Measurements from ENCODE around the gene PHF3. TPM values are rescaled to one million over a fixed set of nuclear protein-coding genes. Genes with fewer than 3 reads are reported as not detected.
"Not testable (repeated sequence)": the region's sequence is repeated elsewhere in the genome, so short reads cannot be mapped to it uniquely, and the experiment has no call there.

PHF3 gene
- total RNA-seq, 1 donor from 2014 or later = 37.7 TPM

DNA sequence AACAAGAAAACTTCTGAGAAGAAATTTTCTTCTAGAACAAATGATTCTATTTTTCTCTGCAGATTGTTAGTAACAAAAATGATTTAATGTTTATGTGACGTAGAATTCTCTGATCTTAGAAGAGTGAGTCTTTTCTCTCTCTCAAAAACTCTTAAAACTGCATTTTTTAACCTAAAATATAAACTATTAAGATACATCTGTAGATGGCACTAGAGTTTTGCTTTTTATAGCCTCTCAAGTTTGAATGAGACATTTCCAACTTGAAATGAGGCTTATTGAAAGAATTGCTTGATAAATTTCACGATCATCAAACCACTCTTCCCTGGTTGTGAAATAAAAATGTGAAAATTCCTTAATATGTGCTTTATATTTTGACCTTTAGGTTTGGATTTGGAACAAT is 53.8 kb downstream of the PHF3 start:
- DNase-seq (no peak), ATAC-seq (no peak)
- intact Hi-C loops (cut with micrococcal nuclease) = no loop called here

DNA sequence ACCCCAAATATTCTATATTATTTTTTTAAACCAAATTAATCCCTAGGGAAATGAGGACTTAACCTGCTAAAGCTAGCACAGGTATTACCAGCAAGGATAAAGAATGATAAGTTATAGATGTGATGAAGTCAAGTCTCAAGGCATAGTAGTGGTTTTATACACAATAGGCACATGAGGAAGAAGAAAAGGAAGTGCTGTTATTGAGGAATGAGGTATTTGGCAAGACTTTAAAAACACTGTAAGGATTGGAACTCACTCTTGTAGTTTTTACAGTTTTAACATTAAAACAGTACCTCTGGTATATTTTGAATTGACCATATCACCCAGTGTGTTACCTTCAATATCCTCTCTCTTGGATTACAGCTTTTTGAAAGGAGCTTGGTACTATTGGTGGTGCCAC is 54.6 kb downstream of the PHF3 start:
- no peak for DNase-seq
- ATAC-seq = no peak
- intact Hi-C loops (cut with micrococcal nuclease) = no loop called here

DNA sequence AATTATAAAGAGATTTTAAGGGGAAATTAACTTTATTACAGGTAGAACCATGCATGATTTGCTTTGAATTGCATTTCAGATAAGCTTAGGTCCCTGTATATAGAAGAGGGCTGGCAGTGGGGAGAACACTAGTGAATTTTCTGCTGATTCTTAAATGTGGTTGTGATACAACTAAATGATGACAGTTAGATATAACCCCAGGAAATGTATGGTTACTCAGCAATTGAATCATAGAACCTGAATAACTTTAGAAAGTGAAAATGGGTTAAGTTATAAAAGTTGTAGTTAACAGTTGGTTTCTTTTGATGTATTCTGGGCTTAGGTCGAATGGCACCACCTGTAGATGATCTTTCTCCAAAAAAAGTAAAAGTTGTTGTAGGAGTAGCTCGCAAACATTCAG is 70.1 kb downstream of the PHF3 start:
- DNase-seq (no peak), ATAC-seq (no peak)
- intact Hi-C loops (cut with micrococcal nuclease) = no loop called here

DNA sequence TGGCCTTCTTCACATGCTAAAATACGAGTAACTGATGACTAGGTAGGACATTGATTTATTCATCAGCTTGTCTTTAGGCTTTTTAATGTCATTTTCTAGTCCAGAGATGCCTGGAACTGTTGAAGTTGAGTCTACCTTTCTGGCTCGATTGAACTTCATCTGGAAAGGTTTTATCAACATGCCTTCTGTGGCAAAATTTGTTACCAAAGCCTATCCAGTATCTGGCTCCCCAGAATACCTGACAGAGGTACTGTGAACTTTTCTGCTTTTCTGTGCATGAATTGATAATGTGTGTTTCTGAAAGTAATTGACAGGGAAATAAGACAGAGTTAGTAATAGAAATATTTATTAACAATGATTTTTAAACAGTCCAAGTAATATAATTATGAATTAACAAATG is 71.0 kb downstream of the PHF3 start:
- DNase-seq = no peak
- intact Hi-C loops (cut with micrococcal nuclease) = no loop called here
- ATAC-seq = no peak

DNA sequence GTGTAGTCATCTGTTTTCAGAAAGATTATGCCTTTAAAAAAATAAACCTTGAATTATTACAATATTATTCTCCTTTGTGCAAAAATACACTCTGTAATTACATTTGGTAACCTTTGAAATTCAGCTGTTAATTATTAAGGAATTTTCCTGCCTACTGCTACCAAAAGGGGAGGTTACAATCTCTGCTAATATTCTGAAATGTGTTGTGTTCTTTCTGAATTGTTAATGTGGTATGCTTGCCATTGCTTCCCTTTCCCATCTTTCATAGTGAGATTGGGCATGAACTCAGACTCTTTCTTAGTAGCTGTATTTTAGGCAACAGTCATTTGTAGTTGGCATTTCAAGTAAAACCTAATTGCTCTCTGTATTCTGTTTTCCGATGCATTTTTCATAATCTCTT is 73.0 kb downstream of the PHF3 start:
- DNase-seq (no peak), ATAC-seq (no peak)
- intact Hi-C loops (cut with micrococcal nuclease) = no loop called here

DNA sequence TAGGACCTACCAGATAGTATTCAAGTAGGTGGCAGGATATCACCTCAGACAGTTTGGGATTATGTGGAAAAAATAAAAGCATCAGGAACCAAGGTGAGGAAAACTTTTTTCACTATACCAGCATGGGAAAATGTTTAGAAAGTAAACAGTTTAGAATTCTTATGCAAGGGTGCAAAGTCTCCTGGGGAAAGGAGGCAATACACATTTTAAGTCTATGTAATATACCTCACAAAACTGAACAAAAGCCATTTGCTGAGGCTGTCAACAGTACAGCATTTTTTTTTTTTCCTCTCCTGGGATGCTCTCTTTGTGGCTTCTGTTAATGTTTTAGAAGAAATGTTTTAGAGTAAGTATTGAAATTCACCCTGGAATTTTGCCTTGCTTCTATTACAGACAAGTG is 73.5 kb downstream of the PHF3 start:
- ATAC-seq (no peak), DNase-seq (no peak)
- intact Hi-C loops (cut with micrococcal nuclease) = no loop called here

DNA sequence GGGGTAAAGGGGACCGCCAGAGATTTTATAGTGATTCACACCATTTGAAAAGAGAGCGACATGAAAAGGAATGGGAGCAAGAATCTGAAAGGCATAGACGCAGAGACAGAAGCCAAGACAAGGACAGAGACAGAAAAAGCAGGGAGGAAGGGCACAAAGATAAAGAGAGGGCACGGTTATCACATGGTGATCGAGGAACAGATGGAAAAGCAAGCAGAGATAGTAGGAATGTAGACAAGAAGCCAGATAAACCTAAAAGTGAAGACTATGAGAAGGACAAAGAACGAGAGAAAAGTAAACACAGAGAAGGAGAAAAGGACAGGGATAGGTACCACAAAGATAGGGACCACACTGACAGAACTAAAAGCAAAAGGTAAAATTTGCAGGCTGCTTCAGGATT is 77.7 kb downstream of the PHF3 start:
- intact Hi-C loops (cut with micrococcal nuclease) = no loop called here
- ATAC-seq = no peak
- no peak for DNase-seq

DNA sequence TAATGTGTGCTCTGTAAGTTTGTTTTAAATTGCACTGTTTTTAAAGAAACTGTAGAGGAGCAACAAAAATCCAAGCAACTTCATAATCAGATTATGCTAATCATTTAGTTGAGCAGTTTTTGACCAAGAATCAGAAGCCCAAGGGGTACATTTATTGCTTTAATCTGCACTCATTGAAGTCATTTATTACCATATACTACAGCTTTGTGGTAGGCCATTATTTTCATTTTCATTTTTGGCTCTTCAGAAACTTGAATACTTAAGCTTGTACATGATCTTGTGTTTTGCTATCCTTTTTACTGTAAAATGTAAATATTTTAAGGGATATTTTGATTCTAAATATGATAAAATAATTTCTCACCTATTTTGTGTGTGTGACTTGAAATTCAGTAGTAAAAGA is 78.5 kb downstream of the PHF3 start:
- ATAC-seq (no peak), DNase-seq (no peak)
- intact Hi-C loops (cut with micrococcal nuclease) = no loop called here

DNA sequence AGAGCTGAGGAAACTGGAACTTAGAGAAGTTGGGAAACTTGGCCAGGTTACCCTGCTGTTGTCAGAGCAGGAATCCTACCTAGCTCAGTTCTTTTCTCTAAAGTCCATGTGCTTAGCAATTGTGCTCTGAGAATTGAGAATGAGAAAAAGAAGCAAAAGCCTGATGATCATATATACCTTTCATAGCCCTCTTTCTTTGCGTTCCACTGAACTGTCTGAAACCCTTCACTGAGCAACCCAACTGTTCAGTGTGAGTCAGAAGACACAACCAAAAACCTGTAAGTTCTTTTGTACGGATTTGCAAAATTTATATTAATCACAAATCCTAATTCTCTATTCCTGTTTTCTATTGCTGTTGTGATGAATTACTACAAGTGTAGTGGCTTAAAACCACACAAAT is 80.6 kb downstream of the PHF3 start:
- intact Hi-C loops (cut with micrococcal nuclease) = no loop called here
- ATAC-seq (no peak), DNase-seq (no peak)

DNA sequence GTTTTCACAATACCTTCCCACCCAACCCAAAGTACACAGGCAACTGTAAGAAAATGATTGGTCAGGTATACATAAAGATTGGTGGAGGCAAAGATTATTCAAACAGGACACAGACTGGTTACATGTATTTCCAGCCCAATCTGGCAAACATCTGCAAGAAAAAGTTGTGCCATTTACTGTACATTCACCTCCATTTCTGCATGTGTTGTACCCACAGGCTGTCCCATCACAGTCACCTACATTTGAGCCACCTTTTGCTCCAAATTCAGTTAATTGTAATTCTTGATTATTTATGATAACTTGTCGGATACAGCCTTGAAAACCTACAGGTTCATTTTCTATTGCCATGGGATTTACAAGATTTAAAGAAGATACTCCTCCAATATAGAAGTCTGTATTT is 85.6 kb downstream of the PHF3 start:
- ATAC-seq (no peak), DNase-seq (no peak)
- intact Hi-C loops (cut with micrococcal nuclease) = no loop called here

DNA sequence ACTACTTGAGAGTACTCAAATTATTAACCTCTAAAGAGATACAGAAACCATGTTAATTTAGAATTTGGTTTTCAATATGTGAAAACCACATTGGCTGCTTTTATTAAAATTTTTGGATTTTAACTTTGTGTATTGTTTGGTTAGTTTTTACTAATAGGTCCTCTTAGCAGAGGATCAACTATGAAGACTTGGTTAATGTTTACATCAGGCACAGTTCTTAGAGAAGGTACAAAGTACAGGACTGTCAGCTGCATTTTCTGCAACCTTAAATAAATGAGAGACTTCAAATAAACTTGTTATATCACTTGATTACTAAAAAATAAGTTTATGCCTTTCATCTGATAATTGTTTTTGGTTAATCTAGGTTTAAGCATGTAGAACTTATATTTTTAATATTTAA is 89.1 kb downstream of the PHF3 start:
- intact Hi-C loops (cut with micrococcal nuclease) = no loop called here
- no peak for ATAC-seq
- no peak for DNase-seq

DNA sequence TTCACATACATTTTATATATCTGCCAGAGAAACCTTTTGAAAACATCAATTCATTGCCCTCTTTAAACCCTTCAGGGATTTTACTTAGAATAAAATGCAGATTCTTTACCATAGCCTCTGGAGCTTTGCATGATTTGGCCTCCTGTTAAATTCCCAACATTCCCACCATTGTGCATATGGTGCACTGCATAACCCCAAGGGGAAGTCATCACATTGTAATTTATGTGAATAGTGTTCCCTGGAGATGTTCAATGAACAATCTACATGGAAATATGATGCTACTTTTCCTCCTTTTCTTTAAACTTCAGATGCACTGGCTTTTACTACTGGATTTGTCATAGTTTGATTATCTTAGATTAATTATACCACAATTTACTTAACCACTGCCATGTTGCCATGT is 94.7 kb downstream of the PHF3 start:
- no peak for DNase-seq
- no peak for ATAC-seq
- intact Hi-C loops (cut with micrococcal nuclease) = no loop called here

DNA sequence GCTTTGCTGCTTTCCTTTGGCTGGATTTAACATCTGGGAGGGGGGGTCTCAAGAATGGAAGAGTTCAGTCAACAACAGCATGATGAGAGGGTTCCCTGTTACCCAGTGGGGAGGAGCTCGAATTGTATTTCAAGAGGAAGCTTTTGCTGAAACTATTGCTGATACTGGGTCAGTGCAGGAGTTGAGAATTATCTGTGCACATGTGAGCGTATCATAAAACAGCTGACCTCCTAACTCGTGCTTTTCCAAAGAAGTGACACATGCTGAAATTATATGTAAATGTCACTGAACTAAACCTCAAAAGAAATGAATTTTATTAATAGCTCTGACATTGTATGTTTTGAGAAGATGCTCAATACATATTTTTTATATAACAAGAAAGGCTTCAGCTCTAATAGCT is 96.3 kb downstream of the PHF3 start:
- intact Hi-C loops (cut with micrococcal nuclease) = no loop called here
- DNase-seq (no peak), ATAC-seq (no peak)

DNA sequence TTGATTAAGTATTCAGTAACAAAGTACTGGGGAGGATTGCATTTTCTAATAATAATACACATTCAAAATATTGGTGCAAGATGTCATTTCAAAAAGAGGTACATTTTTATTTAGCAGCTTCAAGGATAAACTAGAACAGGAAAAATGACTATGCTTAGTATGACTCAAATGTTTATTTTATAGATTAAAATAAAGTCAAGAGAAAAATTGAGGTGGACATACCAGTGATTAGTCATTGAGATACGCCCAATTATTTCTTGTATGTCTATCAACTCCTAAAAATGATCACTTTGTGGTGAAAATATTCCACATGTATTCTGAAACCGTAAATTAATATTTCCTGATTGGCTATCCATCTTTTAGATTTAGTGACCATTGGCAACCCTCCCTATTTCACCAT is 96.7 kb downstream of the PHF3 start:
- ATAC-seq (no peak), DNase-seq (no peak)
- intact Hi-C loops (cut with micrococcal nuclease) = no loop called here

DNA sequence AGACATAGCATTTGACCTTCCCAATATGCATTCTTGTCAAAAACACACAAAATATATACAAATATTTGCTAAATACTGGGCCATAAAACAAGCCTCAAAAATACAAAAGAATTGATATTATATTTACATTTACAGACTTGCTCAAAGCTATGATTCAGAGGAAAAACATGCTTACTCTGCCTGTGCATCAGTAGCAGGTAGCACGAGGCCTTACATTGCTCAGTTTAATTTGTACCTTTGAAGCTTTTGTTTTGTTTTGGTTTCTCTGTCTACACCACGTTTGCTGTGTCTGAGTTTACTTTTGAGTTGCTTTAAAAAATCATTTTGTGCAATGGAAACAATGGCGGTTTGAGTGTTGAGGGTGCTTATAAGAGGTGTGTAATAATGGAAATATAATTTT is 99.3 kb downstream of the PHF3 start:
- ATAC-seq (no peak), DNase-seq (no peak)
- intact Hi-C loops (cut with micrococcal nuclease) = no loop called here

DNA sequence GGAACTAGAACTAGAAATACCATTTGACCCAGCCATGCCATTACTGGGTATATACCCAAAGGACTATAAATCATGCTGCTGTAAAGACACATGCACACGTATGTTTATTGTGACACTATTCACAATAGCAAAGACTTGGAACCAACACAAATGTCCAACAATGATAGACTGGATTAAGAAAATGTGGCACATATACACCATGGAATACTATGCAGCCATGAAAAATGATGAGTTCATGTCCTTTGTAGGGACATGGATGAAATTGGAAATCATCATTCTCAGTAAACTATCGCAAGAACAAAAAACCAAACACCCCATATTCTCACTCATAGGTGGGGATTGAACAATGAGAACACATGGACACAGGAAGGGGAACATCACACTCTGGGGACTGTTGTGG is 102.6 kb downstream of the PHF3 start:
- DNase-seq; intact Hi-C loops (cut with micrococcal nuclease); ATAC-seq: not testable (repeated sequence)

DNA sequence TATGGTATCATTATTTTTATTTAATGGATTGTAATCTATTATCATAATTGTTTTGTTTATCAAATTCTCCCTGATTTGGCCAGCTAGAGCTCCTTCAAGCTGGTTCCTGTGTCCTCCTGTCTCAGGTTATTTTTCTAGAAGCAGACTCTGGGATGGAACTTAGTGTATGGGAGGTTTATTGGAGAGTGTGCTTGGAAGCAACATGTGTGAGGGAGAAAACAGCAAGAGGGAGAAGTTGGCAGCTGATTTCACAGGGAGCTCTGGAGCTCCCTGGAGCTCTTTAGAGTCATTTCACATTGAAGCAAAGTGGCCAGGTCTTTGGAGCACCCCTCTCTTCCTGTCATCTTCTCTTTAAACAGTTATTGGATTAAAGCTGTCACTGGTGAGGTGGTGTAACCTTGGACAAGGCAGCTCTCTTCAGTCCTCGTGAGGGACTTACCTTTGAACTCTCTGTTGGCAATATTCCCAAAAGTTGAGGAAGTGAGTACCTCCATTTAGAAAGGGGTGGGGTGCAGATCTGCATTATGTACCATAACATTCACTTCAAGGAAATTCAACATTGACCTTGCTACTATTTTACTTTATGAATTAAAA is 103.6 kb downstream of the PHF3 start:
- DNase-seq = no peak
- no peak for ATAC-seq
- intact Hi-C loops (cut with micrococcal nuclease) = no loop called here

DNA sequence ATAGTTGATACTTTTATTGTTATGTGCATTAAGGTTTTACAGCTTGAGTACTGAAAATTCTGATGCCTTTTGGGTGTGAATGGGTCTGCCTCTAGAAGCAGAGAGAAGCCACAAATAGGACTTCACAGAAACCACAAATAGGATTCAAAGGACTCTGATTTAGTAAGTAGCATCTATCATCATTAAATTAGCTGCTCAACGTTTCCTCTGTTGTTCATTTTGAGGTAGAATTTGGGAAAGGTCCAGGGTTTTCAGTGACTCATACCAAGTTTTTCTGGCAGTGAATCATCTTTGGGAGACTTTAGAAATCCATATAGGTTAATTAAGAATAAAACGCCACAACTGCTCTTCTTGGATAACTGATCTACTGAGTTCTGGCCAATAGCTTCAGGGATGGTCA is 105.1 kb downstream of the PHF3 start:
- ATAC-seq (no peak), DNase-seq (no peak)
- intact Hi-C loops (cut with micrococcal nuclease) = no loop called here

DNA sequence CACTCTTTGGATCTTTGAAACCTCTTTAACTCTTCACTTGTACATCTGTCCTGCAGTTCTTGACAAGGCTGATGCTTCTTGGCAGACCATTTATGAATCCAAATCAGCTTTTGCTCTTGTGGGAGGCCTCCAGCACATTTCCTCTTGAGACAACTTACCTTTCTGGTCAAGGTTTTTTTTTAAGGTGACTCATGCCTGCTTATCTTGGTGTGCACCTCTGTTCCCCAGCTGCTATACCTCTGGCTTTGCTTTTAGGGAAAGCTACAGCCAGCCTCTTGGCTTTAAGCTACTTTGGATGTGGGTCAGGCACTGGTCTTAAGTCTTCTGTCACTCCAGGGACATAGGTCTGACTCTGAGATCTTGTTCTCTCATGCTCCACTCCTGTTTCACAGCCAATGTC is 106.5 kb downstream of the PHF3 start:
- intact Hi-C loops (cut with micrococcal nuclease) = no loop called here
- no peak for ATAC-seq
- DNase-seq = no peak

DNA sequence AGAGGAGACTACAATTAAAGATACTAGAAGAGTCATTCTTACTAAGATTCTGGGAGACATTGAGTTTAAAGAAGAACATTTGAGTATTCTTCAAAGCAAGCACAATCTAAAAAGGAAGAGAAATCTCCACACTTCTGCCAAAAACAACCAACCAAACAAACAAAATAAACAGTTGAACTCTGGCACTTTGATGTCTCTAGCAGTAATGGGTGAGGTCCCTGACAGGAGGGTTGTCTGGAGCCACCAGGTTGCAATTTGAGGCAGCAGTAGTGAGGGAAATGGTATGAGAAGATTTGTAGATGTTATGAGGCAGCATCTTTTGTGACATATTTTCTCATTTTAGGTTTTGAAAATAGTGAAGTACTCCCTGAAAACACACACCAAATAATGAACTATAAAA is 108.1 kb downstream of the PHF3 start:
- ATAC-seq (no peak), DNase-seq (no peak)
- intact Hi-C loops (cut with micrococcal nuclease) = no loop called here

DNA sequence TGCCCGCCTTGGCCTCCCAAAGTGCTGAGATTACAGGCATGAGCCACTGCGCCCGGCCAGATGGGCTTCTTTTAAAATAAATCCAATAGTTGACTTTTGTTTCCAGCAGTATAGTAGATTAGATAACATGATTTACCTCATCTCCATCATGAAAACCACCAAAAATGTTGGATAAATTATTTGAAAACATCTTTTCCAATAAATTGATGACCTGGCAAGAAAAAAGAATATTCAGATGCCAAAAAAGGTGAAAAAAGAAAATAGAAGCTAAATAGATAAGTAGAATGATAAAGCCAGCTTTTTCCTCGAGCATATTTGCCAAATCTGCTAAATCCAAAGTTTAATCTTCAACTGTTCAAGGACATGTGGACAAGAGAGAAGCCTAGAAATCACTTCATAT is 109.2 kb downstream of the PHF3 start:
- DNase-seq (no peak), ATAC-seq (no peak)
- intact Hi-C loops (cut with micrococcal nuclease) = no loop called here

DNA sequence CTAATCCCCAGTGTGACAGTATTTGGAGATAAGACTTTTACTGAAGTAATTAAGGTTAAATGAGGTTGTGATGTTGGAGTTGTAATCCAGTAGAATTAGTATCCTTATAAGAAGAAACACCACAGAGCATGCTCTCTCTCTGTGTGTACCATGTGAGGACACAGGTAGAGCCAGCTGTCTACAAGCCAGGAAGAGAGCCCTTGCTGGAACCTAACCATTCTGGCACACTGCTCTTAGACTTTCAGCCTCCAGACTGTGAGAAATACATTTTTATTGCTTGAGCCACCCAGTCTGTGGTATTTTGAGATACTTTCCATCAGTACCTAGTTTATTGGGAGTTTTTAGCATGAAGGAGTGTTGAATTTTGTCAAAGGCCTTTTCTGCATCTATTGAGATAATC is 110.2 kb downstream of the PHF3 start:
- no peak for DNase-seq
- intact Hi-C loops (cut with micrococcal nuclease) = no loop called here
- no peak for ATAC-seq

Measured in left ventricle myocardium superior (tissue), 1 donor.